Measurements from ENCODE around the gene KCNJ10. TPM values are rescaled to one million over a fixed set of nuclear protein-coding genes. Genes with fewer than 3 reads are reported as not detected.
A peak's percentile ranks its signal among the peaks of the same experiment; 100 is the strongest.
"Not testable (repeated sequence)": the region's sequence is repeated elsewhere in the genome, so short reads cannot be mapped to it uniquely, and the experiment has no call there.

Gene KCNJ10
- total and polyA plus RNA-seq, 2 experiments from 2014 or later: not detected

DNA sequence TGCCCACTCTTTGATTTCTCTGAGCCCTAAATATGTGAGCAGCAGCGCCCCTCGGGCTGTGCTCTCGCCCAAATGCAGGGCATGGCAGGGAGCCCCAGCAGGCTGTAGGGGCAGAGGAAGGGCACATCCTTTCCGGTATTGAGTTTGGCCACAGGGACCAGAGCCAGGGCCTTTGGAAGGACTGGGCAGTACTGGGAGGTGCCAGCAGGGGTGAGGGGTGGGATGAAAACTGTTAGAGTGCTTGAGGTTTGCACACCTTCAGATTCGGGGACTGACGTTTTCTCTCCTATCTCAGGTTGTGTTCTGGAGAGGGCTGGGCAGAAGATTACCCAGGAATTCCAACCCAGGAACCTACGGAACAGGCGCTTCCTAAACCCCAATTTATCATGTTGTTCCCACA lies 43.4 kb upstream of the KCNJ10 start:
- H2AFZ ChIP-seq: no peak overlapping the region
- H3K9me2 ChIP-seq (replicated peaks; ENCODE audit: insufficient read depth): no peaks in the 10 kb centered on the region
- no peaks in the 10 kb centered on the region for H3K79me2 ChIP-seq
- no peak for TF ChIP-seq EZH2phosphoT487 (IDR thresholded peaks at IDR 0.05; ENCODE audit: low read depth, severe bottlenecking, unreplicated experiment)
- no peak for TF ChIP-seq EZH2 (IDR thresholded peaks at IDR 0.05; ENCODE audit: borderline replicate concordance)
- TF ChIP-seq, protein P1, sequence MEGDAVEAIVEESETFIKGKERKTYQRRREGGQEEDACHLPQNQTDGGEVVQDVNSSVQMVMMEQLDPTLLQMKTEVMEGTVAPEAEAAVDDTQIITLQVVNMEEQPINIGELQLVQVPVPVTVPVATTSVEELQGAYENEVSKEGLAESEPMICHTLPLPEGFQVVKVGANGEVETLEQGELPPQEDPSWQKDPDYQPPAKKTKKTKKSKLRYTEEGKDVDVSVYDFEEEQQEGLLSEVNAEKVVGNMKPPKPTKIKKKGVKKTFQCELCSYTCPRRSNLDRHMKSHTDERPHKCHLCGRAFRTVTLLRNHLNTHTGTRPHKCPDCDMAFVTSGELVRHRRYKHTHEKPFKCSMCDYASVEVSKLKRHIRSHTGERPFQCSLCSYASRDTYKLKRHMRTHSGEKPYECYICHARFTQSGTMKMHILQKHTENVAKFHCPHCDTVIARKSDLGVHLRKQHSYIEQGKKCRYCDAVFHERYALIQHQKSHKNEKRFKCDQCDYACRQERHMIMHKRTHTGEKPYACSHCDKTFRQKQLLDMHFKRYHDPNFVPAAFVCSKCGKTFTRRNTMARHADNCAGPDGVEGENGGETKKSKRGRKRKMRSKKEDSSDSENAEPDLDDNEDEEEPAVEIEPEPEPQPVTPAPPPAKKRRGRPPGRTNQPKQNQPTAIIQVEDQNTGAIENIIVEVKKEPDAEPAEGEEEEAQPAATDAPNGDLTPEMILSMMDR (IDR thresholded peaks at IDR 0.05; ENCODE audit: poor library complexity): no peak
- peaks cover 43% of the 10 kb centered on the region for H3K4me1 ChIP-seq (ENCODE audit: insufficient read depth)
- 86% methylated on average over 8 of the region's 8 CpGs for WGBS (ENCODE audit: low lambda C conversion rate, missing lambda C conversion rate)
- peak overlapping the region; percentile 37 for H3K27ac ChIP-seq
- H3K9me3 ChIP-seq (ENCODE audit: low read depth): no peaks in the 10 kb centered on the region
- no peaks in the 10 kb centered on the region for H3K36me3 ChIP-seq (replicated peaks; ENCODE audit: insufficient read depth, low read depth)
- no peak overlapping the region for H3K4me3 ChIP-seq
- no peaks in the 10 kb centered on the region for H4K20me1 ChIP-seq (ENCODE audit: insufficient read depth, poor library complexity, severe bottlenecking)
- H3K4me2 ChIP-seq: no peak overlapping the region
- no peaks in the 10 kb centered on the region for H3K27me3 ChIP-seq
- no peak for DNase-seq (ENCODE audit: low spot score)

DNA sequence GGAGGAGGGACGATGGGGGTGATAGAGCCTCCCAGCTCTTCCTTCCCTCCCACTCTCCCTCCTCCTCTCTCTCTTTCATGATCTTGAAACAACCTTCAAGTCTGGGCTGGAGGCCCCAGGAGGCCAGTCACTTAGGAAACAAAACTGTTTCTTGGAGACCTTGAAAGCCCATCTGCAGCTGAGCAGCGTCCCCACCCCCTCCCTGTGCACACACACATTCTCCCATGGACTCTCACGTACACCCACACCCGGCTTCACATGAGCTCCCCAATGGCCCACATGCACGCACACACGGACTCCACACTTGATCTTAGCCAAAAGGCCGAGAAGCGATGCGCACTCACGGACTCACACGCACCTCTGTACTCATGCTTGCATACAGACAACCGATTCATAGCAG lies 42.4 kb upstream of the KCNJ10 start:
- Histone ChIP-seq H3K79me2 (no peaks in the 10 kb centered on the region), H3K4me2 (no peak overlapping the region), H3K27me3 (no peaks in the 10 kb centered on the region), H3K4me1 (ENCODE audit: insufficient read depth) (peaks cover 33% of the 10 kb centered on the region), H3K36me3 (replicated peaks; ENCODE audit: insufficient read depth, low read depth) (no peaks in the 10 kb centered on the region), H3K27ac (no peak overlapping the region), H2AFZ (no peak overlapping the region), H3K9me3 (ENCODE audit: low read depth) (no peaks in the 10 kb centered on the region), H3K4me3 (no peak overlapping the region), H3K9me2 (replicated peaks; ENCODE audit: insufficient read depth) (no peaks in the 10 kb centered on the region), H4K20me1 (ENCODE audit: insufficient read depth, poor library complexity, severe bottlenecking) (no peaks in the 10 kb centered on the region)
- WGBS (ENCODE audit: low lambda C conversion rate, missing lambda C conversion rate): 90% methylated on average over 11 of the region's 12 CpGs
- DNase-seq (ENCODE audit: low spot score): no peak
- TF ChIP-seq EZH2 (IDR thresholded peaks at IDR 0.05; ENCODE audit: borderline replicate concordance): no peak
- TF ChIP-seq, protein P1 (IDR thresholded peaks at IDR 0.05; ENCODE audit: poor library complexity): no peak
- TF ChIP-seq EZH2phosphoT487 (IDR thresholded peaks at IDR 0.05; ENCODE audit: low read depth, severe bottlenecking, unreplicated experiment): no peak

DNA sequence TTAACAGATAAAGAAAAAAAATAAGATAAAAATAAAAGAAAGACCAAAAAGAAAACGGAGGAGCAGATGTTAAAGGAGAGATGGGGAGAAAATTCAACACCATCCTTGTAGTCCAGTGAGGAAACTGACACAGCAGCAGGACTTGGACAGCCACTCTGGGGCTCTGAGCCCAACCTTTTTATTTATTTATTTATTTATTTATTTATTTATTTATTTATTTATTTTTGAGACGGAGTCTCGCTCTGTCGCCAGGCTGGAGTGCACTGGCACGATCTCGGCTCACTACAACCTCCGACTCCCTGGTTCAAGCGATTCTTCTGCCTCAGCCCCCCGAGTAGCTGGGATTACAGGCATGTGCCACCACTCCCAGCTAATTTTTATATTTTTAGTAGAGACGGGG lies 41.5 kb upstream of the KCNJ10 start:
- not testable (repeated sequence) for DNase-seq (ENCODE audit: low spot score); H3K9me3 ChIP-seq (ENCODE audit: low read depth)
- WGBS (ENCODE audit: low lambda C conversion rate, missing lambda C conversion rate): 97% methylated on average over 10 of the region's 10 CpGs

DNA sequence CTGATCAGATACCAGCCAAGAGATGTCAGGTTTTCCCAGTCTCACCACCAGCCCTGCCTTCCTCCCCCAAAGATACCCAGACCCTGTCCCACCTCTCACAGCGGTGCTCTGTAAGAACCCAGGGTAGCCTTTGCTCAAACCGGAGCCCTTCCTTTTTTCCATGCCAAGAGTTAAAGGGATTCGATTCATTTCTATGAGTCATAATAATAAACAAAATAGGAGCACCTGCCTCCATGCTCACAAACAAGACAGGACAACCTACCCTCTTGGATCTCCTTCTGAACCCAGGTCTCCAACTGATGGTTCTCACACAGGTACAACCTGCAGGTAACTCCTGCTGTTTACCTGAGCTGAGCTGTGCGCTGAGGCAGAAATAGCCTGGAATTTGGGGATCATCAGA lies 39.7 kb upstream of the KCNJ10 start:
- Histone ChIP-seq H4K20me1 (ENCODE audit: insufficient read depth, poor library complexity, severe bottlenecking) (no peaks in the 10 kb centered on the region), H3K27ac (no peak overlapping the region), H3K27me3 (no peaks in the 10 kb centered on the region), H3K79me2 (no peaks in the 10 kb centered on the region), H2AFZ (no peak overlapping the region), H3K4me1 (ENCODE audit: insufficient read depth) (peaks cover 16% of the 10 kb centered on the region), H3K4me2 (no peak overlapping the region), H3K9me3 (ENCODE audit: low read depth) (no peaks in the 10 kb centered on the region), H3K4me3 (no peak overlapping the region), H3K9me2 (replicated peaks; ENCODE audit: insufficient read depth) (no peaks in the 10 kb centered on the region), H3K36me3 (replicated peaks; ENCODE audit: insufficient read depth, low read depth) (no peaks in the 10 kb centered on the region)
- 71% methylated on average over 4 of the region's 4 CpGs for WGBS (ENCODE audit: low lambda C conversion rate, missing lambda C conversion rate)
- no peak for DNase-seq (ENCODE audit: low spot score)
- TF ChIP-seq EZH2 (IDR thresholded peaks at IDR 0.05; ENCODE audit: borderline replicate concordance) (no peak), EZH2phosphoT487 (IDR thresholded peaks at IDR 0.05; ENCODE audit: low read depth, severe bottlenecking, unreplicated experiment) (no peak)
- TF ChIP-seq, protein P1 (IDR thresholded peaks at IDR 0.05; ENCODE audit: poor library complexity): no peak

More for the DNA sequence above, 41.5 kb upstream of the KCNJ10 start:
- not testable (repeated sequence) for H3K79me2 ChIP-seq; H3K9me2 ChIP-seq (replicated peaks; ENCODE audit: insufficient read depth); H4K20me1 ChIP-seq (ENCODE audit: insufficient read depth, poor library complexity, severe bottlenecking); H3K4me3 ChIP-seq; H3K27ac ChIP-seq; H3K27me3 ChIP-seq; H3K4me2 ChIP-seq; H3K36me3 ChIP-seq (replicated peaks; ENCODE audit: insufficient read depth, low read depth); H2AFZ ChIP-seq
- peaks cover 25% of the 10 kb centered on the region for H3K4me1 ChIP-seq (ENCODE audit: insufficient read depth)
